Hepatocyte (in vitro differentiated cells): ENCODE results near the gene ZNF605.
"Not testable (repeated sequence)": the region's sequence is repeated elsewhere in the genome, so short reads cannot be mapped to it uniquely, and the experiment has no call there.

Source experiments
- CTCF ChIP-seq: fragments of 200-600 bp; sonication (generic); IDR thresholded peaks from 2 replicates; pipeline ENCODE4 v1.5.1; 2016; ENCODE audit warnings: antibody characterized with exemption, mild to moderate bottlenecking; ENCODE audit not compliant: poor library complexity
- EZH2 ChIP-seq: fragments of 200-600 bp; sonication (generic); IDR thresholded peaks from 2 replicates; pipeline ENCODE4 v1.6.1; 2016; ENCODE audit warnings: antibody characterized with exemption, mild to moderate bottlenecking, borderline replicate concordance
- EZH2phosphoT487 ChIP-seq: fragments of 200-600 bp; sonication (generic); IDR thresholded peaks from one replicate; pipeline ENCODE4 v1.6.1; 2018; ENCODE audit warnings: antibody characterized with exemption, mild to moderate bottlenecking, low read depth, moderate library complexity; ENCODE audit not compliant: unreplicated experiment, severe bottlenecking

- not testable (repeated sequence) for TF ChIP-seq CTCF, EZH2phosphoT487, EZH2
Observed at GRCh38 chr12:132874620-132875019, 81.5 kb downstream of the ZNF605 start.
